Activated CD4-positive, alpha-beta T cell treated with anti-CD3 and anti-CD28 coated beads for 24 hours (primary cell): ENCODE measurements around the gene BCL6B.
A peak's percentile ranks its signal among the peaks of the same experiment; 100 is the strongest.

Source experiments
- DNase-seq, 2 donors: peaks; one replicate each; pipeline ENCODE4 v3.0.0-alpha.2; 2020; ENCODE audit warnings: low read depth in 2 of 2

Gene BCL6B

GRCh38 chr17:7010523-7010922 lies 12.3 kb upstream of the BCL6B start:
- no peak for DNase-seq

GRCh38 chr17:7011415-7011814 lies 11.4 kb upstream of the BCL6B start:
- no peak for DNase-seq

- DNase-seq, result no peak
These were observed 11.0 kb upstream of the BCL6B start for GRCh38 chr17:7011942-7012254.

GRCh38 chr17:7014261-7014994 lies 8.4 kb upstream of the BCL6B start:
- peak; percentile 95 for DNase-seq

GRCh38 chr17:7014995-7015958 lies 7.6 kb upstream of the BCL6B start:
- DNase-seq, result peak; percentile 60

- DNase-seq, result no peak
These were observed 6.4 kb upstream of the BCL6B start for GRCh38 chr17:7016418-7016817.

GRCh38 chr17:7016886-7017826 lies 5.7 kb upstream of the BCL6B start:
- DNase-seq, result no peak

- DNase-seq, result no peak
These were observed 5.0 kb upstream of the BCL6B start for GRCh38 chr17:7017827-7018200.

- DNase-seq, result no peak
These were observed 4.4 kb upstream of the BCL6B start for GRCh38 chr17:7018331-7018964.

GRCh38 chr17:7019367-7019766 lies 3.5 kb upstream of the BCL6B start:
- DNase-seq, result no peak

GRCh38 chr17:7019839-7020519 lies 2.9 kb upstream of the BCL6B start:
- no peak for DNase-seq

- DNase-seq, result no peak
These were observed 1.8 kb upstream of the BCL6B start for GRCh38 chr17:7020894-7021664.

GRCh38 chr17:7021993-7022778 lies 664 bp upstream of the BCL6B start:
- peak; percentile 74 for DNase-seq

- DNase-seq, result peak; percentile 90 to 96
These were observed 939 bp downstream of the BCL6B start for GRCh38 chr17:7023576-7024401.

- DNase-seq, result no peak
These were observed 1.5 kb downstream of the BCL6B start for GRCh38 chr17:7024402-7024785.

- DNase-seq, result no peak
These were observed 2.4 kb downstream of the BCL6B start for GRCh38 chr17:7025245-7025644.

GRCh38 chr17:7026471-7027115 lies 3.7 kb downstream of the BCL6B start:
- DNase-seq, result no peak

GRCh38 chr17:7027335-7027734 lies 4.5 kb downstream of the BCL6B start:
- DNase-seq, result no peak
